Neural cell (in vitro differentiated cells): ENCODE data around the gene PSMB11. TPM values are rescaled to one million over a fixed set of nuclear protein-coding genes. Genes with fewer than 3 reads are reported as not detected.
A peak's percentile ranks its signal among the peaks of the same experiment; 100 is the strongest.

Source experiments
- H2AFZ ChIP-seq: fragments of 200-600, 300-800 bp; sonication (generic), shearing (Covaris generic); 2 replicates; pipeline ENCODE4 v1.6.0; 2014; ENCODE audit warnings: low read depth, mild to moderate bottlenecking, antibody characterized with exemption, low read length, moderate library complexity
- H3F3A ChIP-seq: fragments of 200-600 bp; shearing (Covaris generic); 2 replicates; pipeline ENCODE4 v1.6.1; 2016; ENCODE audit warnings: mild to moderate bottlenecking, moderate library complexity, mixed read lengths, antibody characterized with exemption, low read length; ENCODE audit not compliant: insufficient read depth, poor library complexity, severe bottlenecking
- H3K27ac ChIP-seq: fragments of 200-600, 300-800 bp; sonication (generic), shearing (Covaris generic); 2 replicates; pipeline ENCODE4 v1.5.1; 2014; ENCODE audit warnings: mild to moderate bottlenecking, low read length, moderate library complexity
- H3K27me3 ChIP-seq: fragments of 300-800, 200-600 bp; sonication (generic), shearing (Covaris generic); 2 replicates; pipeline ENCODE4 v1.6.0; 2014; ENCODE audit warnings: mild to moderate bottlenecking, low read depth, low read length, moderate library complexity; ENCODE audit not compliant: insufficient read depth
- H3K36me3 ChIP-seq: fragments of 300-800, 200-600 bp; sonication (generic), shearing (Covaris generic); 2 replicates; pipeline ENCODE4 v1.5.1; 2014; ENCODE audit warnings: mild to moderate bottlenecking, antibody characterized with exemption, low read length, moderate library complexity; ENCODE audit not compliant: insufficient read depth
- H3K4me2 ChIP-seq: fragments of 300-800, 200-600 bp; sonication (generic), shearing (Covaris generic); 2 replicates; pipeline ENCODE4 v1.6.0; 2014; ENCODE audit warnings: mild to moderate bottlenecking, low read length
- H3K4me3 ChIP-seq: fragments of 300-800, 200-600 bp; sonication (generic), shearing (Covaris generic); 2 replicates; pipeline ENCODE4 v1.5.1; 2014; ENCODE audit warnings: mild to moderate bottlenecking, low read length, moderate library complexity
- H3K79me2 ChIP-seq: fragments of 200-600 bp; shearing (Covaris generic); replicated peaks from 2 replicates; pipeline ENCODE4 v1.6.0; 2014; ENCODE audit warnings: mild to moderate bottlenecking, low read length, moderate library complexity; ENCODE audit not compliant: insufficient read depth
- H3K9ac ChIP-seq: fragments of 300-800, 200-600 bp; sonication (generic), shearing (Covaris generic); 2 replicates; pipeline ENCODE4 v1.6.1; 2016; ENCODE audit warnings: mild to moderate bottlenecking, low read length, mixed read lengths
- H3K9me2 ChIP-seq: fragments of 200-600 bp; shearing (Covaris generic); 2 replicates; pipeline ENCODE4 v1.6.1; 2016; ENCODE audit warnings: mild to moderate bottlenecking, low read length, mixed read lengths; ENCODE audit not compliant: insufficient read depth
- H3K9me3 ChIP-seq: fragments of 200-600, 300-800 bp; sonication (generic), shearing (Covaris generic); 2 replicates; pipeline ENCODE4 v1.6.1; 2016; ENCODE audit warnings: mild to moderate bottlenecking, mixed run types, low read length, moderate library complexity, mixed read lengths
- H4K20me1 ChIP-seq: fragments of 200-600 bp; shearing (Covaris generic); 2 replicates; pipeline ENCODE4 v1.6.1; 2016; ENCODE audit warnings: mild to moderate bottlenecking, mixed run types; ENCODE audit not compliant: insufficient read depth
- EP300 ChIP-seq: fragments of 450-650 bp; conservative IDR thresholded peaks from 2 replicates; pipeline ENCODE4 v1.6.1; 2014; ENCODE audit warnings: antibody characterized with exemption, mild to moderate bottlenecking, moderate library complexity; ENCODE audit not compliant: poor library complexity, severe bottlenecking
- EZH2 ChIP-seq: fragments of 200-600, 300-800 bp; shearing (Covaris generic), sonication (generic); IDR thresholded peaks from 2 replicates; pipeline ENCODE4 v1.6.1; 2014; ENCODE audit warnings: antibody characterized with exemption, low read length, borderline replicate concordance, mild to moderate bottlenecking; ENCODE audit not compliant: insufficient read depth, poor library complexity, severe bottlenecking
- POLR2AphosphoS5 ChIP-seq: IDR thresholded peaks from 2 replicates; pipeline ENCODE4 v1.6.1; 2012
- RAD21 ChIP-seq: fragments of 450-650 bp; conservative IDR thresholded peaks from 2 replicates; pipeline ENCODE4 v1.6.1; 2014; ENCODE audit warnings: antibody characterized with exemption, mild to moderate bottlenecking, moderate library complexity
- SMC3 ChIP-seq: fragments of 450-650 bp; conservative IDR thresholded peaks from 2 replicates; pipeline ENCODE4 v1.6.1; 2014; ENCODE audit warnings: antibody characterized with exemption, mild to moderate bottlenecking, moderate library complexity; ENCODE audit not compliant: poor library complexity
- TAF1 ChIP-seq: IDR thresholded peaks from 2 replicates; pipeline ENCODE4 v1.6.1; 2012; ENCODE audit warnings: low read depth
- polyA plus RNA-seq: library from polyadenylated mRNA; depleted of rRNA; stranded (reverse); fragments of >200 nt; gene quantifications from 2 replicates; pipeline ENCODE4 v1.2.3, GENCODE V29; 2014
- TF ChIP-seq, protein P1 (sequence below): IDR thresholded peaks from 2 replicates; pipeline ENCODE4 v1.6.1; 2012; ENCODE audit warnings: borderline replicate concordance
- TF ChIP-seq, protein P2 (sequence below): fragments of 450-650 bp; IDR thresholded peaks from 2 replicates; pipeline ENCODE4 v1.5.1; 2014; ENCODE audit warnings: antibody characterized with exemption, mild to moderate bottlenecking, moderate library complexity; ENCODE audit not compliant: poor library complexity, severe bottlenecking

PSMB11 gene
- polyA plus RNA-seq, 1 donor from 2014 or later, result not detected

DNA sequence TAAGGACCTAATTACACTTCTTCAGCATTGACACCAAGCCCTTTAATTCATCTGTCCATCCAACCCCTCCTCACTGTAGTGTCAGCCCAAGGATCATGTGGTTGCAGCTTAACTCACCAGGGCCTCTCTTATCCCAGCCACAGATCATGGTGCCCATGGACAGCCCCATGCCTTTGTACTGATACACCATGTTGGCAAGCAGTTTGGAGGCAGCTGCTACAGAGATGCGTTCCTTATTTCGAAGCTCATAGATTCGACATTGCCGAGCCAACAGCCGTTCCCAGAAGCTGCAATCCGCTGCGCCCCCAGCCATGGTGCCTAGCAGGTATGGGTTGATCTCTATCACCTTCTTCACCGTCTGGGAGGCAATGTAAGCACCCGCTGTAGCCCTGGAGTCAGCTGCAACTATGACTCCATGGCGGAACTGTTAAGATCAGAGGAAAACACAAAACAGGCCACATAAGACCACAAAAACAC lies 8.7 kb upstream of the PSMB11 start:
- Histone ChIP-seq H3K4me2 (no peak overlapping the region), H3F3A (no peaks in the 10 kb centered on the region), H3K36me3 (no peaks in the 10 kb centered on the region), H3K27me3 (no peaks in the 10 kb centered on the region), H3K27ac (no peak overlapping the region), H3K4me3 (peak overlapping the region; percentile 100), H3K9ac (no peak overlapping the region), H3K79me2 (peaks cover 14% of the 10 kb centered on the region), H4K20me1 (no peaks in the 10 kb centered on the region), H3K9me2 (no peaks in the 10 kb centered on the region), H2AFZ (no peak overlapping the region), H3K9me3 (no peaks in the 10 kb centered on the region)
- TF ChIP-seq EP300 (no peak), RAD21 (no peak), TAF1 (no peak), SMC3 (no peak), POLR2AphosphoS5 (no peak)
- TF ChIP-seq, protein P1, sequence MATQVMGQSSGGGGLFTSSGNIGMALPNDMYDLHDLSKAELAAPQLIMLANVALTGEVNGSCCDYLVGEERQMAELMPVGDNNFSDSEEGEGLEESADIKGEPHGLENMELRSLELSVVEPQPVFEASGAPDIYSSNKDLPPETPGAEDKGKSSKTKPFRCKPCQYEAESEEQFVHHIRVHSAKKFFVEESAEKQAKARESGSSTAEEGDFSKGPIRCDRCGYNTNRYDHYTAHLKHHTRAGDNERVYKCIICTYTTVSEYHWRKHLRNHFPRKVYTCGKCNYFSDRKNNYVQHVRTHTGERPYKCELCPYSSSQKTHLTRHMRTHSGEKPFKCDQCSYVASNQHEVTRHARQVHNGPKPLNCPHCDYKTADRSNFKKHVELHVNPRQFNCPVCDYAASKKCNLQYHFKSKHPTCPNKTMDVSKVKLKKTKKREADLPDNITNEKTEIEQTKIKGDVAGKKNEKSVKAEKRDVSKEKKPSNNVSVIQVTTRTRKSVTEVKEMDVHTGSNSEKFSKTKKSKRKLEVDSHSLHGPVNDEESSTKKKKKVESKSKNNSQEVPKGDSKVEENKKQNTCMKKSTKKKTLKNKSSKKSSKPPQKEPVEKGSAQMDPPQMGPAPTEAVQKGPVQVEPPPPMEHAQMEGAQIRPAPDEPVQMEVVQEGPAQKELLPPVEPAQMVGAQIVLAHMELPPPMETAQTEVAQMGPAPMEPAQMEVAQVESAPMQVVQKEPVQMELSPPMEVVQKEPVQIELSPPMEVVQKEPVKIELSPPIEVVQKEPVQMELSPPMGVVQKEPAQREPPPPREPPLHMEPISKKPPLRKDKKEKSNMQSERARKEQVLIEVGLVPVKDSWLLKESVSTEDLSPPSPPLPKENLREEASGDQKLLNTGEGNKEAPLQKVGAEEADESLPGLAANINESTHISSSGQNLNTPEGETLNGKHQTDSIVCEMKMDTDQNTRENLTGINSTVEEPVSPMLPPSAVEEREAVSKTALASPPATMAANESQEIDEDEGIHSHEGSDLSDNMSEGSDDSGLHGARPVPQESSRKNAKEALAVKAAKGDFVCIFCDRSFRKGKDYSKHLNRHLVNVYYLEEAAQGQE, result no peak
- TF ChIP-seq, protein P2, sequence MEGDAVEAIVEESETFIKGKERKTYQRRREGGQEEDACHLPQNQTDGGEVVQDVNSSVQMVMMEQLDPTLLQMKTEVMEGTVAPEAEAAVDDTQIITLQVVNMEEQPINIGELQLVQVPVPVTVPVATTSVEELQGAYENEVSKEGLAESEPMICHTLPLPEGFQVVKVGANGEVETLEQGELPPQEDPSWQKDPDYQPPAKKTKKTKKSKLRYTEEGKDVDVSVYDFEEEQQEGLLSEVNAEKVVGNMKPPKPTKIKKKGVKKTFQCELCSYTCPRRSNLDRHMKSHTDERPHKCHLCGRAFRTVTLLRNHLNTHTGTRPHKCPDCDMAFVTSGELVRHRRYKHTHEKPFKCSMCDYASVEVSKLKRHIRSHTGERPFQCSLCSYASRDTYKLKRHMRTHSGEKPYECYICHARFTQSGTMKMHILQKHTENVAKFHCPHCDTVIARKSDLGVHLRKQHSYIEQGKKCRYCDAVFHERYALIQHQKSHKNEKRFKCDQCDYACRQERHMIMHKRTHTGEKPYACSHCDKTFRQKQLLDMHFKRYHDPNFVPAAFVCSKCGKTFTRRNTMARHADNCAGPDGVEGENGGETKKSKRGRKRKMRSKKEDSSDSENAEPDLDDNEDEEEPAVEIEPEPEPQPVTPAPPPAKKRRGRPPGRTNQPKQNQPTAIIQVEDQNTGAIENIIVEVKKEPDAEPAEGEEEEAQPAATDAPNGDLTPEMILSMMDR, result no peak

DNA sequence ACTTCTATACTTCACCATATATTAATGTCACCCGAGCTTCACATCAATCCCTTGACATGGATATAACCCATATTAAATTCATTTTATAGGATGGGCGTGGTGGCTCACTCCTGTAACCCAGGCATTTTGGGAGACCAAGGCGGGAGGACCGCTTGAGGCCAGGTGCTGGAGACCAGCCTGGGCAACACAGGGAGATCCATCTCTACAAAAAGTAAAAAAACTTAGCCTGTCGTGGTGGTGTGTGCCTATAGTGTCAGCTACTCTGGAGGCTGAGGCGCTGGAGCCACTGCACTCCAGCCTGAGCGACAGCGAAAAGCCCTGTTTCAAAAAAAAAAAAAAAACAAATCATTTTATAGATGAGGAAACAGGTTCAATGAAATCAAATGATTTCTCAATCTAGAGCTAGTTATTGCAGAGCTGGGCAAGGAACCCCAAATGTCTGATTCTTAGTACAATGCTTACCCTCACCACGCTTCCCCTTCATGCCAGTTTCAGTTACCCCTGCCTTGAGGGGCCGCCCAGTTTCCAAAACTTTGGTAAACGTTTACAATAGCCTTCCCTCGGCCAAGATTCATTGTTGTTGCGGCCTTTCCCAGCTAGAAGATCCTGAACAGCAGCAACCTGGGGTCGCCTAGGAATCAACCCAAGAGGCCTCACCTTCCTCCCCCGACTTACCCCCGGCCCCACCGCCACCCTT lies 8.1 kb upstream of the PSMB11 start:
- H3K27ac ChIP-seq, result peak overlapping the region; percentile 95
- no peaks in the 10 kb centered on the region for H3K36me3 ChIP-seq
- peaks cover 14% of the 10 kb centered on the region for H3K79me2 ChIP-seq
- peak overlapping the region; percentile 94 for H3K9ac ChIP-seq
- no peaks in the 10 kb centered on the region for H3F3A ChIP-seq
- TF ChIP-seq TAF1 (no peak), SMC3 (no peak), RAD21 (no peak), EZH2 (no peak)
- TF ChIP-seq, protein P1, result no peak
- TF ChIP-seq, protein P2, result no peak
- no peaks in the 10 kb centered on the region for H3K27me3 ChIP-seq
- H4K20me1 ChIP-seq, result no peaks in the 10 kb centered on the region
- H3K9me2 ChIP-seq, result no peaks in the 10 kb centered on the region
- no peaks in the 10 kb centered on the region for H3K9me3 ChIP-seq
- H2AFZ ChIP-seq, result peak overlapping the region; percentile 87
- H3K4me2 ChIP-seq, result peak overlapping the region; percentile 73
- peak overlapping the region; percentile 100 for H3K4me3 ChIP-seq
